NCI-H1092 (cell line): ENCODE data around the gene MSL1.
A peak's percentile ranks its signal among the peaks of the same experiment; 100 is the strongest.

Experiments
- DNase-seq: peaks from one replicate; lab custom pipeline; 2025; lab: John Stamatoyannopoulos, UW

MSL1 gene

GRCh38 chr17:40121181-40122135 lies at the start of gene MSL1:
Gene MSL1 (plus strand): TSS chr17:40121971. CDS start chr17:40122613, 642 bp downstream.
- peak; percentile 72 for DNase-seq

GRCh38 chr17:40072040-40072734 lies 49.6 kb upstream of the MSL1 start:
- DNase-seq, result peak; percentile 96

- no peak for DNase-seq
Measured at GRCh38 chr17:40072735-40073346, 48.9 kb upstream of the MSL1 start.

GRCh38 chr17:40073454-40074174 lies 48.2 kb upstream of the MSL1 start:
- DNase-seq, result no peak

GRCh38 chr17:40074175-40074512 lies 47.6 kb upstream of the MSL1 start:
- no peak for DNase-seq

GRCh38 chr17:40074871-40075200 lies 46.9 kb upstream of the MSL1 start:
- DNase-seq, result no peak

GRCh38 chr17:40075201-40075941 lies 46.4 kb upstream of the MSL1 start:
- DNase-seq, result peak; percentile 89

- DNase-seq, result no peak
Measured at GRCh38 chr17:40075942-40076498, 45.8 kb upstream of the MSL1 start.

GRCh38 chr17:40076591-40076990 lies 45.2 kb upstream of the MSL1 start:
- DNase-seq, result no peak

- DNase-seq, result no peak
Measured at GRCh38 chr17:40079545-40079944, 42.2 kb upstream of the MSL1 start.

- DNase-seq, result no peak
Measured at GRCh38 chr17:40084477-40084876, 37.3 kb upstream of the MSL1 start.

GRCh38 chr17:40086150-40087044 lies 35.4 kb upstream of the MSL1 start:
- peak; percentile 52 for DNase-seq

- DNase-seq, result no peak
Measured at GRCh38 chr17:40087049-40087794, 34.5 kb upstream of the MSL1 start.

- DNase-seq, result no peak
Measured at GRCh38 chr17:40087903-40088718, 33.7 kb upstream of the MSL1 start.

- no peak for DNase-seq
Measured at GRCh38 chr17:40089077-40089895, 32.5 kb upstream of the MSL1 start.

- no peak for DNase-seq
Measured at GRCh38 chr17:40090237-40091119, 31.3 kb upstream of the MSL1 start.
